Nephron (organoid): Measurements from ENCODE around the gene ZNF550.
"Not testable (repeated sequence)": the region's sequence is repeated elsewhere in the genome, so short reads cannot be mapped to it uniquely, and the experiment has no call there.

ENCODE experiments used
- H3K27ac Mint-ChIP-seq, 3 experiments: 2 replicates each; pipeline ENCODE4 v1.8.0; 2020; ENCODE audit warnings: mixed read lengths in 3 of 3, mild to moderate bottlenecking in 2 of 3, moderate library complexity in 1 of 3
- H3K27me3 Mint-ChIP-seq: 2 replicates; pipeline ENCODE4 v1.8.0; 2021; ENCODE audit warnings: low read depth, mild to moderate bottlenecking, moderate library complexity, mixed read lengths
- H3K36me3 Mint-ChIP-seq: 2 replicates; pipeline ENCODE4 v1.8.0; 2020; ENCODE audit warnings: low read depth, mixed read lengths
- H3K4me1 Mint-ChIP-seq: 2 replicates; pipeline ENCODE4 v1.8.0; 2020; ENCODE audit warnings: mixed read lengths
- H3K4me3 Mint-ChIP-seq, 3 experiments: 2 replicates each; pipeline ENCODE4 v1.8.0; 2020; ENCODE audit warnings: mild to moderate bottlenecking in 3 of 3, mixed read lengths in 3 of 3, moderate library complexity in 2 of 3
- H3K9me3 Mint-ChIP-seq: 2 replicates; pipeline ENCODE4 v1.8.0; 2020; ENCODE audit warnings: mixed read lengths
- TF ChIP-seq, protein P1 (sequence below), 3 experiments: fragments of 200-600 bp; sonication (generic); IDR thresholded peaks; one replicate each; pipeline ENCODE4 v1.5.0; 2021; ENCODE audit warnings: antibody characterized with exemption in 3 of 3; ENCODE audit not compliant: unreplicated experiment in 3 of 3

ZNF550 gene

DNA sequence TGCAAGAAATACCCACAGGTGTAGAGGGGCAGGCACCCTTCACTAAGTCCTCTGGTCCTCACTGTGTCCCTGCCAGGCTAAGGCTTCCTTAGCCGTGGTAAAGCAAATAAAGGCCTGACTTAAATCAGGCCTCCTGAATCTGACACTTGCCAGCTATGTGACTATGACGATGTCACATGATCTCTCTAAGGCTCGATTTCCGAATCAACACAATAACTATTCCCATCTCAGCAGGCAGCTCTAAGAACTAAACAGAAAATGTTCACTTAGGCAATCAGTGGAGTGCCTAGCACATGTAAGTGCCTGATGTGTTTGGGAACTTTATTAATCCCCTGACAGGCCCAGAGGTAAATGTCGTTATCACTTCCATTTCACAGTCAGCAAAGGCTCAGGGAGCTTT lies 2.0 kb downstream of the ZNF550 start:
- H3K27ac Mint-ChIP-seq, result no peak overlapping the region
- TF ChIP-seq, protein P1, sequence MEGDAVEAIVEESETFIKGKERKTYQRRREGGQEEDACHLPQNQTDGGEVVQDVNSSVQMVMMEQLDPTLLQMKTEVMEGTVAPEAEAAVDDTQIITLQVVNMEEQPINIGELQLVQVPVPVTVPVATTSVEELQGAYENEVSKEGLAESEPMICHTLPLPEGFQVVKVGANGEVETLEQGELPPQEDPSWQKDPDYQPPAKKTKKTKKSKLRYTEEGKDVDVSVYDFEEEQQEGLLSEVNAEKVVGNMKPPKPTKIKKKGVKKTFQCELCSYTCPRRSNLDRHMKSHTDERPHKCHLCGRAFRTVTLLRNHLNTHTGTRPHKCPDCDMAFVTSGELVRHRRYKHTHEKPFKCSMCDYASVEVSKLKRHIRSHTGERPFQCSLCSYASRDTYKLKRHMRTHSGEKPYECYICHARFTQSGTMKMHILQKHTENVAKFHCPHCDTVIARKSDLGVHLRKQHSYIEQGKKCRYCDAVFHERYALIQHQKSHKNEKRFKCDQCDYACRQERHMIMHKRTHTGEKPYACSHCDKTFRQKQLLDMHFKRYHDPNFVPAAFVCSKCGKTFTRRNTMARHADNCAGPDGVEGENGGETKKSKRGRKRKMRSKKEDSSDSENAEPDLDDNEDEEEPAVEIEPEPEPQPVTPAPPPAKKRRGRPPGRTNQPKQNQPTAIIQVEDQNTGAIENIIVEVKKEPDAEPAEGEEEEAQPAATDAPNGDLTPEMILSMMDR (IDR thresholded peaks at IDR 0.05; ENCODE audit: unreplicated experiment in 3 of 3), result no peak

DNA sequence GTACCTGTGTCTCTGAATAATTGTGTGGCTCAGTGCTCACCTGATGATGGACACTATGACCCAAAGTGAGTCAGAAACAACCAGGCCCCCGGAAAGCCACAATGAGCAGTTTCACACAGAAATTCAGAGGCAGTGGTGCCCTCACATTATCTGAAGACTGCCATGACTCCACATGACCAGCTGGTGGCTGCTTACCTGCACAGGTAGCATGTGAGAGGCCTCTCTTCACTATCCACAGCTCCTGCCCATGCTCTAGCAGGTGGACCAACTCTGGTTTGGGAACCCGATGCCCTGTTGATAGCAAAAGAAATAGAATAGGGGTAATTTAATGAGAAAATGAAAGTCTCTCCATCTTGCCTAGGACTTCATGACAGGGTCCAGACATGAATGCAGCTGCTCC lies 7.2 kb downstream of the ZNF550 start:
- Mint-ChIP-seq H3K4me1 (no peaks in the 10 kb centered on the region), H3K4me3 (no peak overlapping the region), H3K36me3 (peaks cover 100% of the 10 kb centered on the region), H3K27me3 (peaks cover 5% of the 10 kb centered on the region), H3K27ac (no peak overlapping the region), H3K9me3 (peaks cover 87% of the 10 kb centered on the region)
- TF ChIP-seq, protein P1 (IDR thresholded peaks at IDR 0.05; ENCODE audit: unreplicated experiment in 3 of 3), result no peak

More for the DNA sequence above, 2.0 kb downstream of the ZNF550 start:
- Mint-ChIP-seq H3K36me3 (peaks cover 78% of the 10 kb centered on the region), H3K27me3 (no peaks in the 10 kb centered on the region), H3K9me3 (peaks cover 73% of the 10 kb centered on the region), H3K4me3 (peak overlapping the region; percentile 96 to 100 (median 99)), H3K4me1 (peaks cover 21% of the 10 kb centered on the region)

DNA sequence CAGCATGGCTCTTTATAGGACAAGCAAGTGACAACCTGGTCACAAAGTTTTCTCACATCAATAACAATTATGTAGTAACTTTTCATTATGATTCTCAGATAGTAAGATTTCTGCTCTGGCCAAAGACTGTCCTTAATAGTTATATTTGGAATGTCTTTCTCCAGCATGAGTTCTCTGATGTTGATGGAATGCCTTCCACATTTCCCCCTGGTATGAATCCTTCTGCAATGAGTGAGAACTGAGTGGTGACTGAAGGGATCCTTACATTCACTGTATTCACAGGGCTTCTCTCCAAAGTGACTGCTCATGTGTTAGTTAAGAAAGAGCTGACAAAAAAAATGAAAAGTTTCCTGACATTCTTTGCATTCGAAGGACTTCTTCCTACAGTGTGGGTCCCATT lies 13.2 kb downstream of the ZNF550 start:
- H3K36me3 Mint-ChIP-seq, result peaks cover 100% of the 10 kb centered on the region
- H3K9me3 Mint-ChIP-seq, result peaks cover 95% of the 10 kb centered on the region
- no peak overlapping the region for H3K4me3 Mint-ChIP-seq
- TF ChIP-seq, protein P1 (IDR thresholded peaks at IDR 0.05; ENCODE audit: unreplicated experiment in 3 of 3), result no peak
- H3K4me1 Mint-ChIP-seq, result no peaks in the 10 kb centered on the region
- peaks cover 9% of the 10 kb centered on the region for H3K27me3 Mint-ChIP-seq
- no peak overlapping the region for H3K27ac Mint-ChIP-seq

DNA sequence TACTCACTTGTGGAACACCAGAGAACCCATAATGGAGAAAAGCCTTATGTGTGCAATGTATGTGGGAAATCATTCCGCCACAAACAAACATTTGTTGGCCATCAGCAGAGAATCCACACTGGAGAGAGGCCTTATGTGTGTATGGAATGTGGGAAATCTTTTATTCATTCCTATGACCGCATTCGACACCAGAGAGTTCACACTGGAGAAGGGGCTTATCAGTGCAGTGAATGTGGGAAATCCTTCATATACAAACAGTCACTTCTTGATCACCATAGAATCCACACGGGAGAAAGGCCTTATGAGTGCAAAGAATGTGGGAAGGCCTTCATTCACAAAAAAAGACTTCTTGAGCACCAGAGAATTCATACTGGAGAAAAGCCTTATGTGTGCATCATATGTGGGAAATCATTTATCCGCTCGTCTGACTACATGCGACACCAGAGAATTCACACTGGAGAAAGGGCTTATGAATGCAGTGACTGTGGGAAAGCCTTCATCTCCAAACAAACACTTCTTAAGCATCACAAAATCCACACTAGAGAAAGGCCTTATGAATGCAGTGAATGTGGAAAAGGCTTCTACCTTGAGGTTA lies 21.6 kb downstream of the ZNF550 start:
- no peak overlapping the region for H3K4me3 Mint-ChIP-seq
- H3K9me3 Mint-ChIP-seq, result peaks cover 92% of the 10 kb centered on the region
- H3K4me1 Mint-ChIP-seq, result no peaks in the 10 kb centered on the region
- peaks cover 100% of the 10 kb centered on the region for H3K36me3 Mint-ChIP-seq
- H3K27ac Mint-ChIP-seq, result no peak overlapping the region
- H3K27me3 Mint-ChIP-seq, result no peaks in the 10 kb centered on the region
- TF ChIP-seq, protein P1 (IDR thresholded peaks at IDR 0.05; ENCODE audit: unreplicated experiment in 3 of 3), result no peak

DNA sequence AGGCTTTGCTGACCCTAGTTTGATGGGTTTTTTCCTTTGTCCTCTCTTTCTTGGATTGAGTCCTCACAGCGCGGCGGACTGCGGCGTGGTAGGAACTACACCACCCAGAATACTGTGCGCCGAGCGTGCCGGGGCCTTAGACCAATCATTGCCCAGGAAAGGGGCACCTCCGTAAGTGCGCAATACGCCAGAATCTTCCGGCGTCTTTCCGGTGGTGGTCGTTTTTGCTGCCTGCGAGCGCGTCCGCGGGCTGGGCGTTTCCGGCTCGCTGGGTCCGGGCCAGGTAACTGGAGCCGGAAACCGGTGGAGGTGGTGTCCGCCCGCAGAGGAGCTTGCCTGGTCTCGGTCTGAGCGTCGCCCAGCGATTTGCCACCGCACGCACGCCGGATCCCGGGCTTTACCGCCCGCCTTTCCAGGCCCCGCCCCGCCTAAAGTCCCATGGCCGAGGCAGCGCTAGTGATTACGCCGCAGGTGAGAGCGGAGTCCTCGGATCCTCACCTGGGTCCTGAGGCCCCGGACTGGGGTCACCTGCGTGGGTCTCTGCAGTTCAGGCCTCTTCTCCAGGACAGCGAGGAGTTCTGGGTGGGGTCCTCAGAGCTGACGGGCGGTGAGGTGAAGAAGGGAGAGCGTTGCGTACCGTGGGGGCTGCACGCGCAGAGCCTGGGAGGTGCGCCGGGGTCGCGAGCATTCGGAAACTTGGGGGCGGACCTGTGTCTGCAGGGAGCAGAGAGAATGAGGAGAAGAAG lies 32.4 kb downstream of the ZNF550 start, which contains the start of gene ZNF549:
TSS of gene ZNF549 (plus strand) at position 221 of the 746 bp plus-strand sequence. CDS start at position 439, 218 bp downstream.
- H3K27me3 Mint-ChIP-seq, result no peaks in the 10 kb centered on the region
- peaks cover 51% of the 10 kb centered on the region for H3K36me3 Mint-ChIP-seq
- TF ChIP-seq, protein P1 (IDR thresholded peaks at IDR 0.05; ENCODE audit: unreplicated experiment in 3 of 3), result no peak
- peaks cover 62% of the 10 kb centered on the region for H3K9me3 Mint-ChIP-seq
- H3K4me1 Mint-ChIP-seq, result peaks cover 17% of the 10 kb centered on the region
- H3K27ac Mint-ChIP-seq, result peak within 1 kb of the TSS; percentile 50 to 85 (median 82)
- peak within 1 kb of the TSS; percentile 93 to 100 (median 99) for H3K4me3 Mint-ChIP-seq

DNA sequence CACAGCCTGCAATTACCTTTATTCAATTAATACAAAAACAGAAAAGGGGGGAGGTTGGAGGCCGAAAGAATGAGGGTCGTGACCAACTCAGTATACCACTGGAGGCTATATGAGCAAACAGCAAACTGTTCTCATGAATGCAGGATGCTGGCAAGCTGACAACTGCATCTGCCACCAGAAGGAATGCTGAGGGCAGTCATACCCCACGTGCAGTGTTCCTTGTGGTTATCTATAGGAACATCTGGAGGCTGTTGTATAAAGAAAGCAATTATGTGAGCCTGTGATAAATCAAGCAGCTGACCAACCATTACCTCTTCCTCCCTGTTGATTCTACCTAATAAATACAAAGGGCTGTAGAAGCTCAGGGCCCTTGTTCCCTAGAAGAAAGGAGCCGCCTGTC lies 41.6 kb downstream of the ZNF550 start:
- peaks cover 44% of the 10 kb centered on the region for H3K36me3 Mint-ChIP-seq
- H3K27me3 Mint-ChIP-seq, H3K4me1 Mint-ChIP-seq, H3K27ac Mint-ChIP-seq, H3K4me3 Mint-ChIP-seq: not testable (repeated sequence)
- H3K9me3 Mint-ChIP-seq, result peaks cover 52% of the 10 kb centered on the region
